ENCODE measurements around the gene NOX4.
"Not testable (repeated sequence)": the region's sequence is repeated elsewhere in the genome, so short reads cannot be mapped to it uniquely, and the experiment has no call there.

The NOX4 gene

DNA sequence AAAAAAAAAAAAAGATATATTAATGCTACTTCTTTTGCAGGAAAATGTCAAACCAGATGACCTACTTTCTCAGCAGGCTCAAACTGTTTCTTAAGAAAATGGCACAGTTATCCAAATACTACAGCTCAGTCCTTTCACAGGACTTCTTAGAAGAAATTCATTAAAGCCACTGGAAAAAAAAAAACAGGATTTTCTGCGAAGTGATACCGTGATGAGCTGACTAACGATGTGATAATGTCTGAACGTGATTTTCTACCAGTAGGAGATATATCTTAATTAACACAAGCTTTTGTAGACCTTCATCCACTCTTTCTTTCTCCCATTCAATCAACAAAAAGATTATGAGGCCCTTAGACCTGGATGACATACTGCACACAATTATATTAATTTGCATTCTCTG lies 132.4 kb downstream of the NOX4 start:
- Histone ChIP-seq H3K27me3 (ENCODE audit: insufficient read depth, low read length) (no peaks in the 10 kb centered on the region), H3K4me2 (ENCODE audit: low read length) (no peak overlapping the region), H3K36me3 (ENCODE audit: insufficient read depth, low read length) (no peaks in the 10 kb centered on the region), H3K9ac (ENCODE audit: low read length) (no peak overlapping the region), H3K4me3 (ENCODE audit: low read depth, low read length, poor library complexity, severe bottlenecking) (no peak overlapping the region), H3K27ac (ENCODE audit: low read depth, low read length, poor library complexity, severe bottlenecking) (no peak overlapping the region), H4K20me1 (ENCODE audit: insufficient read depth, low read length) (no peaks in the 10 kb centered on the region), H3K4me1 (ENCODE audit: insufficient read depth, low read length, severe bottlenecking) (no peaks in the 10 kb centered on the region), H3K79me2 (ENCODE audit: insufficient read depth, low read length) (no peaks in the 10 kb centered on the region), H2AFZ (ENCODE audit: low read length) (no peak overlapping the region), H3K9me2 (ENCODE audit: low read depth, low read length) (no peaks in the 10 kb centered on the region), H3K9me3 (ENCODE audit: low read length) (no peaks in the 10 kb centered on the region), H3F3A (ENCODE audit: insufficient read depth, low read length) (no peaks in the 10 kb centered on the region)
- no peak for TF ChIP-seq EZH2 (IDR thresholded peaks at IDR 0.05; ENCODE audit: borderline replicate concordance, low read length)
- TF ChIP-seq, protein P1, sequence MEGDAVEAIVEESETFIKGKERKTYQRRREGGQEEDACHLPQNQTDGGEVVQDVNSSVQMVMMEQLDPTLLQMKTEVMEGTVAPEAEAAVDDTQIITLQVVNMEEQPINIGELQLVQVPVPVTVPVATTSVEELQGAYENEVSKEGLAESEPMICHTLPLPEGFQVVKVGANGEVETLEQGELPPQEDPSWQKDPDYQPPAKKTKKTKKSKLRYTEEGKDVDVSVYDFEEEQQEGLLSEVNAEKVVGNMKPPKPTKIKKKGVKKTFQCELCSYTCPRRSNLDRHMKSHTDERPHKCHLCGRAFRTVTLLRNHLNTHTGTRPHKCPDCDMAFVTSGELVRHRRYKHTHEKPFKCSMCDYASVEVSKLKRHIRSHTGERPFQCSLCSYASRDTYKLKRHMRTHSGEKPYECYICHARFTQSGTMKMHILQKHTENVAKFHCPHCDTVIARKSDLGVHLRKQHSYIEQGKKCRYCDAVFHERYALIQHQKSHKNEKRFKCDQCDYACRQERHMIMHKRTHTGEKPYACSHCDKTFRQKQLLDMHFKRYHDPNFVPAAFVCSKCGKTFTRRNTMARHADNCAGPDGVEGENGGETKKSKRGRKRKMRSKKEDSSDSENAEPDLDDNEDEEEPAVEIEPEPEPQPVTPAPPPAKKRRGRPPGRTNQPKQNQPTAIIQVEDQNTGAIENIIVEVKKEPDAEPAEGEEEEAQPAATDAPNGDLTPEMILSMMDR (IDR thresholded peaks at IDR 0.05; ENCODE audit: low read length): no peak

DNA sequence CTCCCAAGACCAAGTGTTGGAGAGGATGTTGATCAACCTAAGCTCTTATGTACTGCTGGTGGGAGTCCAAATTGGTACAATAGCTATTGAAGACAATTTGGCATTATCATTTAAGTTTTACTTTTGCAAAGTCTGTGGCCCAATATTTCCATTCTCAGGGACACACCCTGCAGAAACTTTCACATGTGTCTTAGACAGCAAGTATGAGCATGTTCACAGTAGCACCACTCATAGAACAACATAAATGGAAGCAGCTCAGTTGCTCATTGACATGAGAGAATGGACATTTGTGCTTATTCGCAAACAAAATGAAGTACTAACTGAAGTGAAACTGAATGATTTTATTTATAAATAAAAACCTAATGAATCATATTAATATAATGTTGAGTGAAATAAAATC lies 135.5 kb downstream of the NOX4 start:
- Histone ChIP-seq H3K36me3 (ENCODE audit: insufficient read depth, low read length) (no peaks in the 10 kb centered on the region), H3K4me3 (ENCODE audit: low read depth, low read length, poor library complexity, severe bottlenecking) (no peak overlapping the region), H4K20me1 (ENCODE audit: insufficient read depth, low read length) (no peaks in the 10 kb centered on the region), H3F3A (ENCODE audit: insufficient read depth, low read length) (no peaks in the 10 kb centered on the region), H3K9me3 (ENCODE audit: low read length) (no peaks in the 10 kb centered on the region), H3K79me2 (ENCODE audit: insufficient read depth, low read length) (no peaks in the 10 kb centered on the region), H3K9ac (ENCODE audit: low read length) (no peak overlapping the region), H3K27ac (ENCODE audit: low read depth, low read length, poor library complexity, severe bottlenecking) (no peak overlapping the region), H2AFZ (ENCODE audit: low read length) (no peak overlapping the region), H3K9me2 (ENCODE audit: low read depth, low read length) (no peaks in the 10 kb centered on the region), H3K4me2 (ENCODE audit: low read length) (no peak overlapping the region), H3K4me1 (ENCODE audit: insufficient read depth, low read length, severe bottlenecking) (no peaks in the 10 kb centered on the region), H3K27me3 (ENCODE audit: insufficient read depth, low read length) (no peaks in the 10 kb centered on the region)
- TF ChIP-seq EZH2 (IDR thresholded peaks at IDR 0.05; ENCODE audit: borderline replicate concordance, low read length): no peak
- TF ChIP-seq, protein P1 (IDR thresholded peaks at IDR 0.05; ENCODE audit: low read length): no peak

DNA sequence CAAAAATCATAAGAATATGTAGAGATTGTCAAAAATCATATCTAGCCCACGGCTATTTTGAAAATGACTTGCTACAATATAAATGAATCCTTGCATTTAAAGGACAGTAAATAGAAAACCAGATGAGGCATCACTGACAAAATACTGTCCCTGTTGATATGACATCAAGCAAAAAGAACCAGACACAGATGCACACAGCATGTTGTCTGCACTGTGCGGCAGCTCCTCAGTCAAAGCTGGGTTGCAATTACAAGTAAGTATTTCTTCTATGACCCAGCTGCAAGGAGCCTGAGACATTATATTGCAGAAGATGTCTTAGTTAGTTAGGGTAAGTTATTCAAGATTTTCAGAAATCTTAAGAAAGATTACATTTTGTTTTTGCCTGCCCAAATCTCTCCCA lies 136.7 kb downstream of the NOX4 start:
- not testable (repeated sequence) for H3K4me3 ChIP-seq (ENCODE audit: low read depth, low read length, poor library complexity, severe bottlenecking); H4K20me1 ChIP-seq (ENCODE audit: insufficient read depth, low read length); H3K27ac ChIP-seq (ENCODE audit: low read depth, low read length, poor library complexity, severe bottlenecking); H3K27me3 ChIP-seq (ENCODE audit: insufficient read depth, low read length); H3K9me3 ChIP-seq (ENCODE audit: low read length); H3F3A ChIP-seq (ENCODE audit: insufficient read depth, low read length); H3K9me2 ChIP-seq (ENCODE audit: low read depth, low read length); H3K4me2 ChIP-seq (ENCODE audit: low read length); H3K4me1 ChIP-seq (ENCODE audit: insufficient read depth, low read length, severe bottlenecking); H3K36me3 ChIP-seq (ENCODE audit: insufficient read depth, low read length); H2AFZ ChIP-seq (ENCODE audit: low read length); H3K9ac ChIP-seq (ENCODE audit: low read length); H3K79me2 ChIP-seq (ENCODE audit: insufficient read depth, low read length)

DNA sequence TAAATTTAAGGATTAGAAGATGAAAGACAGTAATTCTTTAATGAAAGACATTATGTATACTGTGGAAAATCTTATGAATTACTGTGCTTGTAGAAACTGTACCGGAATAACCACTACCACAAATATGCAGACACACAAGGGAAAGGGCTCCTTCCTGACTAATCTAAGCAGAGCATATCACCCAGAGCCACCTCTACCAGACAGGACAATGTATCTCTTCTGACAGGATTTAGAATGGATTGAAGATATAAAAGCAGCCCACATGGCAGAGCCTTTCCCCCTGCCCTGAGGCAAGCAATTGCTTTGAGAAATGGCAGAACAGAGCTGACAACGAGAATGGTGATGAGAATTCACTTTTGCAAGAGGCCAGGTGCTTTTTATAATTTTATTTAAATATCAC lies 144.1 kb downstream of the NOX4 start:
- H3K36me3 ChIP-seq (ENCODE audit: insufficient read depth, low read length): no peaks in the 10 kb centered on the region
- H3K79me2 ChIP-seq (ENCODE audit: insufficient read depth, low read length): no peaks in the 10 kb centered on the region
- H3F3A ChIP-seq (ENCODE audit: insufficient read depth, low read length): no peaks in the 10 kb centered on the region
- H3K27me3 ChIP-seq (ENCODE audit: insufficient read depth, low read length): no peaks in the 10 kb centered on the region
- no peak overlapping the region for H3K4me3 ChIP-seq (ENCODE audit: low read depth, low read length, poor library complexity, severe bottlenecking)
- no peaks in the 10 kb centered on the region for H4K20me1 ChIP-seq (ENCODE audit: insufficient read depth, low read length)
- TF ChIP-seq EZH2 (IDR thresholded peaks at IDR 0.05; ENCODE audit: borderline replicate concordance, low read length): no peak
- TF ChIP-seq, protein P1 (IDR thresholded peaks at IDR 0.05; ENCODE audit: low read length): no peak
- no peak overlapping the region for H3K9ac ChIP-seq (ENCODE audit: low read length)
- no peak overlapping the region for H3K4me2 ChIP-seq (ENCODE audit: low read length)
- no peaks in the 10 kb centered on the region for H3K4me1 ChIP-seq (ENCODE audit: insufficient read depth, low read length, severe bottlenecking)
- H3K9me2 ChIP-seq (ENCODE audit: low read depth, low read length): no peaks in the 10 kb centered on the region
- no peaks in the 10 kb centered on the region for H3K9me3 ChIP-seq (ENCODE audit: low read length)
- H3K27ac ChIP-seq (ENCODE audit: low read depth, low read length, poor library complexity, severe bottlenecking): no peak overlapping the region
- H2AFZ ChIP-seq (ENCODE audit: low read length): no peak overlapping the region

All from OCI-LY1 (cell line).